Neuronal stem cell (in vitro differentiated cells): ENCODE results near the gene NSF.

ENCODE experiments used
- DNase-seq: peaks from one replicate; pipeline ENCODE4 v3.0.0-alpha.2; 2013; ENCODE audit warnings: low spot score
- H2AFZ ChIP-seq: one replicate; pipeline ENCODE4 v1.6.1; 2013; ENCODE audit warnings: mild to moderate bottlenecking, low read length, inconsistent platforms
- H2AK5ac ChIP-seq: 2 replicates; pipeline ENCODE4 v1.6.1; 2013; ENCODE audit warnings: low read depth, mild to moderate bottlenecking, inconsistent platforms, low read length, moderate library complexity, mixed read lengths
- H2BK120ac ChIP-seq: 2 replicates; pipeline ENCODE4 v1.6.1; 2013; ENCODE audit warnings: low read depth, mild to moderate bottlenecking, inconsistent platforms, low read length, moderate library complexity, mixed read lengths
- H2BK12ac ChIP-seq: one replicate; pipeline ENCODE4 v1.6.1; 2013; ENCODE audit warnings: low read length, inconsistent platforms
- H2BK15ac ChIP-seq: 2 replicates; pipeline ENCODE4 v1.6.1; 2013; ENCODE audit warnings: mild to moderate bottlenecking, low read length, inconsistent platforms, mixed read lengths
- H2BK5ac ChIP-seq: one replicate; pipeline ENCODE4 v1.6.1; 2013; ENCODE audit warnings: inconsistent platforms, mild to moderate bottlenecking, low read length, moderate library complexity
- H3K14ac ChIP-seq: one replicate; pipeline ENCODE4 v1.6.1; 2013; ENCODE audit warnings: low read length, inconsistent platforms
- H3K18ac ChIP-seq: 2 replicates; pipeline ENCODE4 v1.6.1; 2013; ENCODE audit warnings: low read length, inconsistent platforms
- H3K23ac ChIP-seq: 2 replicates; pipeline ENCODE4 v1.6.1; 2013; ENCODE audit warnings: low read depth, mild to moderate bottlenecking, mixed read lengths, low read length, inconsistent platforms; ENCODE audit not compliant: poor library complexity
- H3K27ac ChIP-seq: replicated peaks from 3 replicates; pipeline ENCODE4 v1.5.1; 2013; ENCODE audit warnings: low read length, inconsistent platforms
- H3K27me3 ChIP-seq, 3 experiments: 2 replicates each; pipeline ENCODE4 v1.6.1; 2013; ENCODE audit warnings: low read length in 3 of 3, mild to moderate bottlenecking in 2 of 3, inconsistent platforms in 1 of 3, low read depth in 1 of 3, mixed read lengths in 1 of 3, moderate library complexity in 1 of 3; ENCODE audit not compliant: control insufficient read depth in 3 of 3, insufficient read depth in 3 of 3
- H3K36me3 ChIP-seq, 2 donors: replicated peaks in 1 of 2; 2 replicates each; pipeline ENCODE4 v1.6.1; 2013; ENCODE audit warnings: low read length in 2 of 2; ENCODE audit not compliant: control insufficient read depth in 2 of 2, insufficient read depth in 2 of 2
- H3K4ac ChIP-seq: 2 replicates; pipeline ENCODE4 v1.6.1; 2013; ENCODE audit warnings: inconsistent platforms, mild to moderate bottlenecking, low read length, moderate library complexity
- H3K4me1 ChIP-seq, 2 donors: 1 replicate in 1 of 2; 2 replicates in 1 of 2; pipeline ENCODE4 v1.6.1; 2013; ENCODE audit warnings: low read length in 2 of 2, low read depth in 1 of 2; ENCODE audit not compliant: control insufficient read depth in 2 of 2, insufficient read depth in 1 of 2
- H3K4me2 ChIP-seq: one replicate; pipeline ENCODE4 v1.6.1; 2013; ENCODE audit warnings: mild to moderate bottlenecking, low read length, inconsistent platforms; ENCODE audit not compliant: insufficient read depth, poor library complexity, severe bottlenecking
- H3K4me3 ChIP-seq, 2 donors: 2 replicates each; pipeline ENCODE4 v1.5.1; 2013; ENCODE audit warnings: low read length in 2 of 2, mild to moderate bottlenecking in 2 of 2, inconsistent platforms in 1 of 2, moderate library complexity in 1 of 2
- H3K79me1 ChIP-seq: one replicate; pipeline ENCODE4 v1.6.1; 2013; ENCODE audit warnings: low read depth, mild to moderate bottlenecking, inconsistent platforms, low read length, moderate library complexity
- H3K9ac ChIP-seq: one replicate; pipeline ENCODE4 v1.6.1; 2013; ENCODE audit warnings: mild to moderate bottlenecking, low read depth, low read length, inconsistent platforms; ENCODE audit not compliant: poor library complexity
- H3K9me3 ChIP-seq, 2 donors: replicated peaks in 1 of 2; 2 replicates each; pipeline versions ENCODE3 to v1.6.1; 2013; ENCODE audit warnings: low read length in 2 of 2, mild to moderate bottlenecking in 2 of 2, inconsistent platforms in 1 of 2, low read depth in 1 of 2, mixed read lengths in 1 of 2, moderate library complexity in 1 of 2; ENCODE audit not compliant: control insufficient read depth in 2 of 2, insufficient read depth in 1 of 2
- H4K8ac ChIP-seq: one replicate; pipeline ENCODE4 v1.6.1; 2013; ENCODE audit warnings: low read depth, mild to moderate bottlenecking, inconsistent platforms, low read length, moderate library complexity
- H4K91ac ChIP-seq: one replicate; pipeline ENCODE4 v1.6.1; 2013; ENCODE audit warnings: low read length, low read depth, mild to moderate bottlenecking, inconsistent platforms; ENCODE audit not compliant: poor library complexity
- whole genome bisulfite sequencing, 2 donors: extraction: QIAGEN DNeasy Blood & Tissue Kit; methylation state at CpG; one replicate each; pipeline ENCODE4 v1.1.7; 2013; ENCODE audit warnings: missing lambda C conversion rate in 2 of 2, mixed read lengths in 1 of 2; ENCODE audit not compliant: insufficient read length in 2 of 2, insufficient replicate concordance in 1 of 2; ENCODE audit errors: extremely low coverage in 2 of 2; 5-methylcytosine and 5-hydroxymethylcytosine counted together

Gene NSF

GRCh38 chr17:46744441-46744840 lies 154.0 kb downstream of the NSF start:
- Histone ChIP-seq H2BK12ac (no peak overlapping the region), H3K14ac (no peak overlapping the region), H3K9ac (no peak overlapping the region), H3K4me3 (no peak overlapping the region), H3K27me3 (no peaks in the 10 kb centered on the region), H2BK15ac (no peak overlapping the region), H2BK5ac (no peak overlapping the region), H3K4me2 (no peak overlapping the region), H4K8ac (no peak overlapping the region), H3K18ac (no peak overlapping the region), H3K27ac (no peak overlapping the region), H3K23ac (no peak overlapping the region), H4K91ac (no peak overlapping the region), H2AK5ac (no peak overlapping the region), H3K4ac (no peak overlapping the region), H3K79me1 (no peaks in the 10 kb centered on the region), H3K36me3 (peaks cover 0 to 11% of the 10 kb centered on the region in 2 donors), H2AFZ (no peak overlapping the region), H2BK120ac (no peak overlapping the region), H3K9me3 (no peaks in the 10 kb centered on the region), H3K4me1 (peaks cover 0 to 6% of the 10 kb centered on the region in 2 donors)
- WGBS, 2 donors: no CpG with 5 or more reads among the region's 1 CpG
- no peak for DNase-seq

- H4K91ac ChIP-seq: no peak overlapping the region
- no peak overlapping the region for H2BK15ac ChIP-seq
- no peak overlapping the region for H2BK5ac ChIP-seq
- H2AFZ ChIP-seq: no peak overlapping the region
- peaks cover 0 to 17% of the 10 kb centered on the region in 2 donors for H3K36me3 ChIP-seq
- H3K4me2 ChIP-seq: no peak overlapping the region
- no peak overlapping the region for H3K23ac ChIP-seq
- no peak overlapping the region for H2BK12ac ChIP-seq
- no peak overlapping the region for H3K27ac ChIP-seq
- no peaks in the 10 kb centered on the region for H3K27me3 ChIP-seq
- no peak overlapping the region for H2AK5ac ChIP-seq
- DNase-seq: no peak
- no peak overlapping the region for H3K4ac ChIP-seq
- no peak overlapping the region for H4K8ac ChIP-seq
- H3K9ac ChIP-seq: no peak overlapping the region
- H3K4me3 ChIP-seq: no peak overlapping the region
- no CpG with 5 or more reads among the region's 3 CpGs for WGBS, 2 donors
- H2BK120ac ChIP-seq: no peak overlapping the region
- peaks cover 0 to 6% of the 10 kb centered on the region in 2 donors for H3K4me1 ChIP-seq
- H3K14ac ChIP-seq: no peak overlapping the region
- H3K18ac ChIP-seq: no peak overlapping the region
- no peaks in the 10 kb centered on the region for H3K79me1 ChIP-seq
- H3K9me3 ChIP-seq: no peaks in the 10 kb centered on the region
Observed at GRCh38 chr17:46745376-46745775, 154.9 kb downstream of the NSF start.

DNA sequence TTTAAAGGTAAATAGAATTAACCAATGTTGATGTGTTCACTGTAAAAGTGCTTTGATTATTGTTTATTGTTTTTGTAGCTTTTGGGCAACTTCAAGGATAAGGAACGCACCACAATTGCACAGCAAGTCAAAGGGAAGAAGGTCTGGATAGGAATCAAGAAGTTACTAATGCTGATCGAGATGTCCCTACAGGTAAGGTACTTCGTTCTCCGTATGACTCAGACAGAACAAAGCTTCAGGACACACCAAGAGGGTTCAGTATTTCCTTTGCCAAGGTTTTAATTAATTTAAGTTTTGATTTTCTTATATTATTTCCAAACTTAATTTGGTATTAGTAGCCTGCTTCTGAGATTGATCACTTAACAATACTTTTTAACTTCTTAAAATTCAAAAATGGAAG lies 161.0 kb downstream of the NSF start:
- Histone ChIP-seq H3K4ac (no peak overlapping the region), H3K18ac (no peak overlapping the region), H2BK5ac (no peak overlapping the region), H2BK12ac (no peak overlapping the region), H3K27ac (no peak overlapping the region), H4K8ac (no peak overlapping the region), H3K23ac (no peak overlapping the region), H3K27me3 (no peaks in the 10 kb centered on the region), H3K4me1 (no peaks in the 10 kb centered on the region), H3K9ac (no peak overlapping the region), H2AK5ac (no peak overlapping the region), H2BK15ac (no peak overlapping the region), H3K4me3 (no peak overlapping the region), H3K9me3 (no peaks in the 10 kb centered on the region), H3K4me2 (no peak overlapping the region), H3K79me1 (no peaks in the 10 kb centered on the region), H3K36me3 (peaks cover 4 to 64% of the 10 kb centered on the region in 2 donors), H2BK120ac (no peak overlapping the region), H2AFZ (no peak overlapping the region), H4K91ac (no peak overlapping the region), H3K14ac (no peak overlapping the region)
- no CpG with 5 or more reads among the region's 4 CpGs for WGBS, 2 donors
- no peak for DNase-seq

- Histone ChIP-seq H3K79me1 (no peaks in the 10 kb centered on the region), H2AK5ac (no peak overlapping the region), H3K27ac (no peak overlapping the region), H3K18ac (no peak overlapping the region), H2BK120ac (no peak overlapping the region), H3K4ac (no peak overlapping the region), H3K27me3 (no peaks in the 10 kb centered on the region), H2AFZ (no peak overlapping the region), H3K36me3 (peaks cover 4 to 81% of the 10 kb centered on the region in 2 donors), H4K91ac (no peak overlapping the region), H3K4me3 (no peak overlapping the region), H2BK5ac (no peak overlapping the region), H3K4me1 (no peaks in the 10 kb centered on the region), H3K9me3 (no peaks in the 10 kb centered on the region), H3K23ac (no peak overlapping the region), H3K9ac (no peak overlapping the region), H2BK15ac (no peak overlapping the region), H2BK12ac (no peak overlapping the region), H3K14ac (no peak overlapping the region), H4K8ac (no peak overlapping the region), H3K4me2 (no peak overlapping the region)
- no peak for DNase-seq
- WGBS, 2 donors: no CpG with 5 or more reads among the region's 3 CpGs
Observed at GRCh38 chr17:46753776-46754175, 163.3 kb downstream of the NSF start.
